Measurements from ENCODE around the gene VSIG10. TPM values are rescaled to one million over a fixed set of nuclear protein-coding genes. Genes with fewer than 3 reads are reported as not detected.
"Not testable (repeated sequence)": the region's sequence is repeated elsewhere in the genome, so short reads cannot be mapped to it uniquely, and the experiment has no call there.

VSIG10 gene
- total RNA-seq, 1 donor from 2014 or later, result 22.4 TPM

DNA sequence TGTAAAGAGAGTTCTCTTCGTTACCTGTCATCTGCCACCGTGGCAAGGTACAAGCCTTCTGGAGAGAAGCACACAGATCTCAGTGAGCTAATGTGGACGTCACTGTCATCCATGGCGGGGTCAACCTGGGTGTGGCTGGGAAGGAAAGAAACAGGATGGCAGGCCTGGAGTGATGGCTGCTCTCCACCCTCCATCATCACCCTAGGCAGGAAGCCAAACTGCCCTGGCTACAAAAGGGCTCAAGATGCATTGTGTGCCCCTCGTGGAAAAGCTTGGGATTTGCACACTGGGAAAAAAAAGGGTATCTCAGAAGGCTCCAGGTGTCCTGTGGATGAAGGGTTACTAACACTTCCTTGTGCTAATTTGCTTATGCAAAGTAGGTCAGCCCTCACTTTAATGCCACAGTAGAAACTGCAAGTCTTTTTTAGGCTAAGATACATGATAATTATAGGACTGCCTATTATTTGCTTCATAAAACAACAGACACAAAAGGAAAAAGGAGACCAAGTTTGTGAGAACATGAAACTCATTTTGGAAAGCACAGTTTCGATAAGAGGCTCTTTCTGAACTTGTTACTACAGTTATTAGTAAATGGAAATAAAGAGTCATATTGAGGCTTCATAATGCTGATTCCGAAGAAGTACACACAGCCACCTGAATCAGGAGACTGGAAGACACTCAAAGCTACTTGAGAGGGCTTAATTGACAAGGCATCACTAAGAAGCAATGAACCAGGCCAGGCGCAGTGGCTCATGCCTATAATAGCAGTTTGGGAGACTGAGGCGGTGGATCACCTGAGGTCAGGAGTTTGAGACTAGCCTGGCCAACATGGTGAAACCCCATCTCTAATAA is 68.4 kb downstream of the VSIG10 start:
- DNase-seq (ENCODE audit: low spot score), result no peak

DNA sequence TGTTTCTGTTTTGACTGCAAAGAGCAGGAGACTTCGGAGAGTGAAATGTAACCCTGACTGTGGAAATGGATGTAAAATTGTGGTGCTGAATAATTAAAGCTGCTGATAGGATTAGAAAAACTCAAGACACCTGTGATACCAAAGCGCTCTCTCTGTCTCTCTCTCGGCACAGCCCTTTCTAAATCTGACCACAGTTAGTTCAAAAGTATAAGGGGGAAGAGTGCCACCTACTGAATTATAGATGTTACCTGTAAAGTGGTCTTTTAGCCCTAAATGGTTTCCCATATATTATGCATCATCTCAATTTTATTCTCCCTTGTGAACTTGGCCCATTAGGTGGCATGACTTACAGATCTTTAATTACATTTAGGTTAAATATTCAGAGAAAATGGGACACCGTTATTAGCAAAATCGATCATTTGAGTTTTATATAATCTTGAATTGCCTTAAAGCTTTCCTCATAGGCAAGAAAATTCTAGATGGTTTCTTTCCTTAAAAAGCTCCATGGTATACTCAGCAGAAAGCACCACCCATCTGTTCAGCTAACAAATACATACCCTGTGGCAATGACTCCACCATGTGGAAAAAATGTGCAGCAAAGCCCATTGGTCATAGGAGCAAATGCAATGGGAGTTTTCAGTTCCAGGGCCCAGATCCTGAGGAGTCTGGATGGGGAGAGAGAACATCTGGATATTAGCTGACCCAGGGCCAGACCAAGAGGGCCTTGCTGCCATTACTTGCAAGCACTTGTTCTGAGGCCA is 69.2 kb downstream of the VSIG10 start:
- DNase-seq (ENCODE audit: low spot score), result no peak

DNA sequence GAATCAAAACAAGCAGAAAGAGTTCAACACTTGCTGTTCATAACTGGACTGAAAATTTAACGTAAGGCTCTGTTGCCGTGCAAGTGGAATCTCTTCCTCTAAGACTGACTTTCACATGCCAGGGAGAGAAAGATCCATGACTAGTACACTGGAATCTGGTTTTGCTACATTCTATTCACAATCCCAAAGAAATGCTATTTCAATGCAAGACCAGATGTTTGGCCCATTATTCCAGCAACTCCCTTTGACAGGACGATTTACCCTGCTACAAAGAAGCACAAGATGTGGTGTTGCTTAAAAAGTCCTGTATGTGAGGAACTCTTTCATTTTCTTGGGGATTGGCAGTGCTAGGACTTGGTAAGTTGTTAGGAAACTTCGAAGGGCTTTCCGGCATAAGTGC is 69.9 kb downstream of the VSIG10 start:
- no peak for DNase-seq (ENCODE audit: low spot score)

DNA sequence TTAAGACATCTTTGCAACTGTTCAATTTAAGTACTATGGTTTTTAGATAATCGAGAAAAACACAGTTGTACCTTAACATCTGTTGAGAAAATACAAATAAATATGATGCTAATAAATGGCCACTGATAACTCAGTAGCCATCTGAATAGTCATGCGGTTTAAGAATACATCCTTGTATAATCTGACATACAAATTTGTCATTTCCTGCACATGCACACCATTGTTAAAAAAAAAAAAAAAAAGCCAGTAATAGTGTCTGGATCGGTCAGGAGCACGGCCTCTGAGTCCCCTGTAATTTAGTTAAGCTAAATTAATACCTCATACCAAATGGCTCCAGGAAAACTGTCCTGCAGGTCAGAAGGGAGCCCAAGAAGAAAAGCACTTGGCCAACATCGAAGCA is 70.5 kb downstream of the VSIG10 start:
- DNase-seq (ENCODE audit: low spot score), result no peak

DNA sequence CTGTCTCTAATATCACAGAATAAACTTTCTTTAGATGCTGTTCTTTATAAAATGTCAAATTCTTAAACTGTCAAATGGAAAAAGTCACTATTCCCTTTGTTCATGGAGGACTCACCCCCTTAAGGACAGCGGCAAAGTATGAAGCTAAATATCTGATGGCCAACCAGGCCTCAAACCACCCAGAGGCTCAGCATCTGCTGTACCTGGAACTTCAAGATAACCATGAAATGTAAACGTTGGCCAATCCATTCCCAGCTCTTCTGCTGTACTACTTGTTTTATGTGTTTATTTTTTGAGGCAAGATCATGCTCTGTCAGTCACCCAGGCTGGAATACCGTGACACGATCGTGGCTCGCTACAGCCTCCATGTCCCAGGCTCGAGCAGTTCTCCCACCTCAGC is 71.6 kb downstream of the VSIG10 start:
- no peak for DNase-seq (ENCODE audit: low spot score)

DNA sequence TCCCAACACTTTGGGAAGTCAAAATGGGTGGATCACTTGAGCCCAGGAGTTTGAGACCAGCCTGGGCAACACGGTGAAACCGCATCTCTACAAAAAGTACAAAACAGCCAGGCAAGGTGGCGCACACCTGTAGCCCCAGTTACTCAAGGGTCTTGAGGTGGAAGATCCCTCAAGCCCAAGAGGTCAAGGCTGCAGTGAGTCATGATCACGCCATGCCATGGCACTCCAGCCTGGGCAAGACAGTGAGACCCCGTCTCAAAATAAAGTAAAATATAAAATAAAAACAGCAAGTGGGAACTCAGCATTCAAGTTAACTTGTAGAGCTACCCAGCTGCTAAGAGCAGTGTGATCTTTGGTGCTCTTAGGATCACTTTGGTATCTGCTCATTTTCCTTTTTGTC is 74.6 kb downstream of the VSIG10 start:
- no peak for DNase-seq (ENCODE audit: low spot score)

DNA sequence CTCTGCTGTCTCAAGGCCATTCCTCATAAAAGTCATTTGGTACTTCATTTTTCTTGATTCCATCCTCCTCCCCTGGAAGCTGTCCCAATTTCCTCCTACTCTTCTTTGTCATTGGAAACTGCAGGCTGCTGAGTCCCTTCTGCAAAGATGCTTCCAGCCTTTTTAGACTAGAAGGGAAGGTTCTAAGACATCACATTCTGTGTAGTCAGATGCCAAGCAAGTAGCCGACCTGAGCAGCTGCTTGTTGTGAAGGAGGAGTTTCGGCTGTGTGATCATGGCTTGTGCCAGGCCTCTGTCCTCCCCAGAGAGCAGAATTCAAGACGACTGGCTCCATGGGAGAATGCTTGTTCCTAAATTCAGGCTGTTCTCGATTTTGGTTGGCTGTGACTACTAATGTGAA is 78.6 kb downstream of the VSIG10 start:
- DNase-seq (ENCODE audit: low spot score), result no peak

DNA sequence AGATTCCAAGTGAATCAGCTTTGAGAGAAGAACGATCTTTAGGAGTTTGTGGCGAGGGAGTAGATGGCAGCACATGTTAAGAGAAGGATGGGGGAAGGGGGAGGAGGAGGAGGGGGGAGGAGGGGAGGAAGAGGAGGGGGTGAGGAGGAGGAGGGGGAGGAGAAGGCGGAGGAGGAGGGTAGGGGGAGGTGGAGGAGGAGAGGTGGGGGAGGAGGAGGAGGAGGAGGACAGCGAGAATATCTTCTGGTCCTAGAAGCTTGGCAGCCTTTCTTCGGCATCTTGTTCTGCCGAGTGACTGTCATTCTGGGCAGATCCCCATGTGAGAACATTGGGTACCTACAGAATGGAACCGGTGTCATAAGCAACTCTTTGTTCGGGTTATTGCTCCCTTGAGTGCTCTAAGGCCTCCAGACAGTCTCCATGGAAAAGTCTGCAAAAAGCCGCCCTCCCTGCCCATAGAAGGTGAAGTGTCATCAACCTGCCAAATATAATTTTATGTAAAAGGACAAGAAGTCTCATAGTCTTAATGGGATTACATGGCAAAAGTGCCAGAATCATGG is 80.4 kb downstream of the VSIG10 start:
- no peak for DNase-seq (ENCODE audit: low spot score)

DNA sequence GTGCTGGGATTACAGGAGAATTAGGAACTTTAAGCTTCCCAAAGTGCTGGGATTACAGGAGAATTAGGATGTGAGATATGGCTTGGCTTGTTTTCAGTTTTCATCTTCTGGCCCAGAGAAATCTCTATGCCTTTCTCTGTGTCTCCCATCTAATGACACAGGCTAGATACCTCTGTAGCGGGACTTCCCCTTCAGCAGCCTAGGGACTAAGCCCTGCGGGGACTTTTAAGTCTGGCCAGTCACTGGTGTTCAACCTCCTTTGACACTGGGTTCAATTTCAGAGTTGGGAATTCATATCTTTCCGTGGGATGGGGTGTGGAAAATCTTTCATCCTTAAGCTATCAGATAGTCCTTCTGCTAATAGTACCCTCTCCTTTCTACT is 81.1 kb downstream of the VSIG10 start:
- DNase-seq (ENCODE audit: low spot score), result no peak

DNA sequence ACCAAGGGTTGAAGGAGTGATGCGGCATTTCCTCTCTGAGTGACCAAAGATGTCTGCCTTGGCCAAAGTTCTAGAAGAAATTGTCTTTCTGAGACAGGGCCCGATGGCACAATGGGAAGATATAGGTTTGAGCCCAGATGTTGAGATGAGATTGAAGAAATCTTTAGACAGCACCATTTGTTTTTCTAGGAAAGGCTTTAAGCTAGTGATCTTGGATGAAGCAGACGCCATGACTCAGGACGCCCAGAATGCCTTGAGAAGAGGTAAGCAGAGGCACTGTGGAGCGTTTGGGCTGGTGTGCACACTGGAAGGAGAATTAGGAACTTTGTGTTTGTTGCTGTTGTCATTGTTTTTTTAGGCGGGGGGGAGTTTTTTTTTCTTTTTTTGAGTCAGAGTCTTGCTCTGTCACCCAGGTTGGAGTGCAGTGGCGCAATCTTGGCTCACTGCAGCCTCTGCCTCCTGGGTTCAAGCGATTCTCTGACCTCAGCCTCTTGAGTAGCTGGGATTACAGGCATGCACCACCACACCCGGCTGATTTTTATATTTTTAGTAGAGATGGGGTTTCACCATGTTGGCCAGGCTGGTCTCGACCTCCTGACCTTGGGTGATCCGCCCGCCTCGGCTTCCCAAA is 81.6 kb downstream of the VSIG10 start:
- not testable (repeated sequence) for DNase-seq (ENCODE audit: low spot score)

DNA sequence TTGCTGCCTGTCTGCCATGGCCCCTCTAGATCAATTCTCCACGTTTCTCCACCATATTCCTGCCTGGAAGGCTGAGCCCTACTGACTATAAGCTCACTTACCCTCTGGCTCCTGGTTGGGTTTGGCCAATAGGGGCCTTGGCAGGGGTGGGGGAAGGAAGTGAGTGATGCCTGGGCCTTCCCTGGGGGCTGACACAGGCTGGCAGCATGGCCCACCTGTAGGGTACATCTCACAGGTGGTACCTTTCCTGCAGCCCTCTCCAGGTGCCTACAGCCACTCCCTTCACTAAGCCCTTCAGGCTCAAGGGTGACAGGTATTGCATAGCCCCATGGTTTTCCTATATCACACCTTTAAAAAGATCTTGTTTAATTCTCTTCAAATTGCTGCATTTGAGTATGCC is 83.8 kb downstream of the VSIG10 start:
- DNase-seq (ENCODE audit: low spot score), result no peak

DNA sequence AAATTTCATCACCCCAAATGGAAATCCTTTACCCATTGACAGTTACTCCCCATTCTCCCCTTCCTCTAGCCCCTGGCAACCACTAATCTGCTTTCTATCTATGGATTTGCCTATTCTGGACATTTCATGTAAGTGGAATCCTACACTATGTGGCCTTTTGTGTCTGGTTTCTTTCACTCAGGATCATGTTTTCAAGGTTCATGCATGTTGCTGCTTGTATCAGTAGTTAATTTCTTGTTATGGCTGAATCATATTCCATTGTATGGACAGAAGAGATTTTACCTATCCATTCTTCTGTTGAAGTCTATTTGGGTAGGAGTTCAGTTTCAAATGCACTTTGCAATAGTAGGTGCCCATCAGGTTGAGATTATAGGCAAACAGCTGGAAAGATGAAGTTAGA is 85.9 kb downstream of the VSIG10 start:
- DNase-seq (ENCODE audit: low spot score), result no peak

DNA sequence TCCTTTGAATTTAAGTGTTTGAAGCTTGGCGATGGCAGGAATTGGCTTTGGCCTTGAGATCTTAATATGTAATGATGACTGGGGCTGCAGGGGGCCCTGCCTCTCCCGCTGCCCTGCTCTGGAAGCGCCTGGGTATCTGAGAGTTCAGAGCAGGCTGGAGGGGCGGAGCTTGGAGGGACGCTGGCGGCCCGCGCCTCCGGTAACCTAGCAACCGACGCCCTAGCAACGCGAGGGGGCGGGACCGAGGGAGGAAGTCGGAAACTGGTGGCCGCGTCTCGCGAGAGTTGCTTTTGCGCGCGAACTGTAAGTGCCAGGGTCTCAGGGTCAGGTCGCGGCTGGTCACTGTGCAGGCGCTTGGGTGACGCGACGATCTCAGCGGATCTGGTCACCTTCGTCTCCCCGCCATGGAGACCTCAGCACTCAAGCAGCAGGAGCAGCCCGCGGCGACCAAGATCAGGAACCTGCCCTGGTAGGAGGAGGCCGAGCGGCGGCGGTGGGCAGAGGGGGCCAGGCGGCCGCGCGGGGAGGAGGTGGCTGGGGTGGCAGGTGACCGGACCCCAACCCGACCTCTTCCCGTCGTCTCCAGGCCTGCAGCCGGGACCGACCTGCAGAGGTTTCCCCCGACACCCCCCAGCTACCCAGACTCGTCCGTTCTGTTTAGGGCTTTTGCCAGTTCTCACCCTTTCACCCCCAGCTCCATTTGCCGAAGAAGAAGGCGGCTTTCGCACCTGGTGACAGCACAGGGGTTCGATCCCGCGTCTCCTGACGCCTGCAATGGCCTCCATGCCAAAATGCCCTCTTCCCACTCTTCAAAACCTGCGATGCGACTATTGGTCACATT is 87.2 kb downstream of the VSIG10 start, which contains the start of gene RFC5:
Gene RFC5, plus strand, starts transcription at position 280 of the 841 bp plus-strand sequence. Its CDS starts 125 bp downstream, at position 405.
- DNase-seq (ENCODE audit: low spot score), result peak; percentile 99

DNA sequence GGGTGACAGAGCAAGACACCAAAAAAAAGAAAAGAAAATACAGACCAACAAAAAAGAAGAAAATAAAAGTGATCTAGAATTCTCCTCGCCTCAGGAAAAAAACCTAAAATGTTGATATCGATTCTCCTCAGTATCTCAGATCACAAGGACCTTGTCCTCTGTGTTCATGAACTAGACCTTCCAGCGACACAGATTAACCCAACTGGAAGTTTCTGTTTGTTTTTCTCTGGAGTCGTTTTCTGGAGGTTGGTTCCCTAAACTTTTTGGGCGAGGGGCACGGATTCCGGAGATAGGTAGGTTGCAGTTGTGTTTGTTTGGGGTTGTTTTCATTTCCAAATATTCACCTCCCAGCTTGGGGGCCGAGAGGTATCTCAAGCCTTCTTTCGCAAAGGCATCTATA is 87.9 kb downstream of the VSIG10 start:
- DNase-seq (ENCODE audit: low spot score), result no peak

DNA sequence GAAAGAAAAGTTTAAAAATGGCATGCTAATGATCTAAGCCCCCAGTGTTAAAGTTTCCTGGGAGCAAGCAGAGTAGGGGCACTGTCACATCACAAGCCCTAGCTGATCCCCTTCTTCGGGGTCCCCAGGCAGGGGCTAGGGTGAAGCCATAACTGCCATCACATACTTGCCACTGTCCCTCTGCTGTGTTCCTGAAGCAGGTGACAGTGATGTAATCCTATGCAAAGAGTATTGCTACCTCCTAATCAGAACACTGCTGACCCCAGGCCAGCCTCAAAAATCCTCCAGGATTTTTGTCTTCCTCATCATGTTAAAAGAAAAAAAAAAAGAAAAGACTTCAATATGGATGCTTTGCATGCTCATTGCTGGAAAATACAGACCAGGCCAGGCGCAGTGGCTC is 88.5 kb downstream of the VSIG10 start:
- DNase-seq (ENCODE audit: low spot score), result no peak

Other genes starting within 250 kb of the VSIG10 start
- gene KSR2, start 135.0 kb downstream of the VSIG10 start, total RNA-seq, result not detected
- gene RFC5, start 87.3 kb downstream of the VSIG10 start, total RNA-seq, result 5.7 TPM
- 122 TPM for gene WSB2, start 42.8 kb downstream of the VSIG10 start, total RNA-seq
- gene PEBP1, start 32.1 kb upstream of the VSIG10 start, total RNA-seq, result 216 TPM

Measured in mesenteric fat pad (tissue), 1 donor.